Endothelial cell of umbilical vein (primary cell): ENCODE data around the gene MOB3B. TPM values are rescaled to one million over a fixed set of nuclear protein-coding genes. Genes with fewer than 3 reads are reported as not detected.

ENCODE experiments used
- BruUV-seq: library from RNA; stranded (reverse); fragments of 400-500 nt; replicated peaks from 2 replicates; lab custom pipeline; 2021; lab: Mats Ljungman, UMichigan
- CTCF ChIA-PET: fragments of 300-600, 350-600 bp; sonication (Branson Sonifier 250); formaldehyde crosslinking; loops from one replicate; lab custom pipeline; 2021; ENCODE audit warnings: antibody characterized with exemption, inconsistent platforms; lab: Charles Lee
- POLR2A ChIA-PET: fragments of 300-600, 350-600 bp; sonication (Branson Sonifier 250); formaldehyde crosslinking; loops from one replicate; lab custom pipeline; 2021; ENCODE audit warnings: antibody characterized with exemption, inconsistent platforms; lab: Charles Lee
- DNase-seq: peaks from one replicate; pipeline ENCODE4 v3.0.0-alpha.2; 2011; ENCODE audit warnings: low read depth, low spot score
- FAIRE-seq: peaks from 2 replicates; lab custom pipeline; 2011; peaks lifted over from hg19 to GRCh38; lab: Jason Lieb, UNC
- H2AFZ ChIP-seq: 2 replicates; pipeline ENCODE4 v1.6.0; 2012; ENCODE audit warnings: low read depth, low read length, control low read depth, inconsistent platforms
- H3K27ac ChIP-seq: 2 replicates; pipeline ENCODE4 v1.5.1; 2011; ENCODE audit warnings: low read depth, mild to moderate bottlenecking, control low read depth, low read length, moderate library complexity; ENCODE audit not compliant: insufficient read depth
- H3K27me3 ChIP-seq, 2 experiments: 2 replicates each; pipeline versions ENCODE4 v1.6.0 to v1.6.1; 2011; ENCODE audit warnings: low read length in 2 of 2, mixed read lengths in 1 of 2; ENCODE audit not compliant: control insufficient read depth in 2 of 2, insufficient read depth in 2 of 2
- H3K36me3 ChIP-seq, 2 experiments: 2 replicates in 1 of 2; 3 replicates in 1 of 2; pipeline ENCODE4 v1.5.1; 2011; ENCODE audit warnings: low read length in 2 of 2, mild to moderate bottlenecking in 1 of 2, moderate library complexity in 1 of 2; ENCODE audit not compliant: control insufficient read depth in 2 of 2, insufficient read depth in 2 of 2; ENCODE audit errors: extremely low read depth in 1 of 2
- H3K4me1 ChIP-seq: 3 replicates; pipeline ENCODE4 v1.5.1; 2011; ENCODE audit warnings: mild to moderate bottlenecking, low read length; ENCODE audit not compliant: control insufficient read depth, insufficient read depth; ENCODE audit errors: extremely low read depth
- H3K4me2 ChIP-seq: 2 replicates; pipeline ENCODE4 v1.6.1; 2011; ENCODE audit warnings: low read length, control low read depth, mixed read lengths; ENCODE audit not compliant: insufficient read depth
- H3K4me3 ChIP-seq, 3 experiments: fragments of 200-600 bp in 1 of 3; sonication (generic), shearing (Covaris generic) in 1 of 3; replicated peaks in 1 of 3; 2 replicates each; pipeline ENCODE4 v1.5.1; 2011 to 2016; ENCODE audit warnings: control low read depth in 3 of 3, low read length in 3 of 3, mild to moderate bottlenecking in 2 of 3, inconsistent platforms in 1 of 3, low read depth in 1 of 3, moderate library complexity in 1 of 3; ENCODE audit not compliant: insufficient read depth in 1 of 3
- H3K79me2 ChIP-seq: 2 replicates; pipeline ENCODE4 v1.6.0; 2012; ENCODE audit warnings: low read length, inconsistent platforms; ENCODE audit not compliant: control insufficient read depth, insufficient read depth
- H3K9ac ChIP-seq: replicated peaks from 2 replicates; pipeline ENCODE3; 2011; ENCODE audit warnings: low read length, control low read depth; ENCODE audit not compliant: insufficient read depth; ENCODE audit errors: extremely low read depth
- H3K9me1 ChIP-seq: replicated peaks from 3 replicates; pipeline ENCODE4 v1.6.0; 2011; ENCODE audit warnings: mild to moderate bottlenecking, low read length; ENCODE audit not compliant: control insufficient read depth, insufficient read depth; ENCODE audit errors: extremely low read depth
- H3K9me3 ChIP-seq: replicated peaks from 2 replicates; pipeline ENCODE4 v1.5.1; 2012; ENCODE audit warnings: low read length, inconsistent platforms; ENCODE audit not compliant: control insufficient read depth, insufficient read depth
- H4K20me1 ChIP-seq: replicated peaks from 2 replicates; pipeline ENCODE3; 2011; ENCODE audit warnings: mild to moderate bottlenecking, low read length; ENCODE audit not compliant: control insufficient read depth, insufficient read depth; ENCODE audit errors: extremely low read depth
- CTCF ChIP-seq, 2 donors: IDR thresholded peaks; 1 replicate in 1 of 2; 2 replicates in 1 of 2; pipeline ENCODE4 v1.5.1; 2011; ENCODE audit warnings: low read length in 2 of 2, mild to moderate bottlenecking in 2 of 2, moderate library complexity in 2 of 2, control low read depth in 1 of 2, inconsistent platforms in 1 of 2, low read depth in 1 of 2; ENCODE audit not compliant: insufficient read depth in 1 of 2; ENCODE audit errors: extremely low read depth in 1 of 2
- EZH2 ChIP-seq: IDR thresholded peaks from 2 replicates; pipeline ENCODE4 v1.6.1; 2012; ENCODE audit warnings: borderline replicate concordance, low read depth, mild to moderate bottlenecking, moderate library complexity, low read length, inconsistent platforms; ENCODE audit not compliant: severe bottlenecking
- GATA2 ChIP-seq: IDR thresholded peaks from 2 replicates; pipeline ENCODE4 v1.7.0; 2011; ENCODE audit warnings: low read depth, mild to moderate bottlenecking, moderate library complexity, mixed read lengths, low read length; ENCODE audit not compliant: insufficient read length, insufficient read depth
- JUN ChIP-seq: IDR thresholded peaks from 2 replicates; pipeline ENCODE4 v1.6.1; 2011; ENCODE audit warnings: borderline replicate concordance, low read depth; ENCODE audit not compliant: insufficient read length, insufficient read depth
- MAX ChIP-seq: IDR thresholded peaks from 2 replicates; pipeline ENCODE4 v1.6.1; 2011; ENCODE audit not compliant: insufficient read depth, insufficient read length
- POLR2A ChIP-seq: IDR thresholded peaks from 2 replicates; pipeline ENCODE4 v1.6.1; 2012; ENCODE audit warnings: low read depth, mild to moderate bottlenecking, control low read depth, low read length
- dilution Hi-C: fragments of 300-500 bp; cut with MboI; formaldehyde crosslinking; loops from one replicate; pipeline ENCODE4 v1.15.0; 2019; ENCODE audit warnings: low sequenced_read_pairs; ENCODE audit not compliant: extremely low pct_ligation_motif_present
- intact Hi-C: fragments of 100-400 bp; cut with micrococcal nuclease; formaldehyde crosslinking; loops from one replicate; pipeline ENCODE4 v1.10.0; 2022
- polyA plus RNA-seq, 4 experiments: library from polyadenylated mRNA; depleted of rRNA in 3 of 4; stranded (reverse) in 3 of 4; unstranded in 1 of 4; fragments of >200 nt; gene quantifications; 2 replicates each; pipeline versions ENCODE4 v1.2.1 to v1.2.3, GENCODE V29; 2011 to 2012; ENCODE audit warnings: missing spikeins in 1 of 4
- total RNA-seq: library from RNA; stranded (reverse); gene quantifications from 2 replicates; pipeline ENCODE4 v1.2.3, GENCODE V29; 2021

The MOB3B gene
- total and polyA plus RNA-seq, 2 donors (not counting 3 experiments of a cell fraction or from before 2014, with no cell fraction given), result 0.03 TPM; not detected in 1

- dilution Hi-C loops (no loop called here), intact Hi-C loops (no loop called here)
- Histone ChIP-seq H3K27me3 (peaks cover 0 to 5% of the 10 kb centered on the region in 2 experiments), H3K9me1 (no peaks in the 10 kb centered on the region), H3K4me3 (no peak overlapping the region), H3K9ac (no peak overlapping the region), H3K27ac (no peak overlapping the region), H3K9me3 (no peaks in the 10 kb centered on the region), H4K20me1 (no peaks in the 10 kb centered on the region), H2AFZ (no peak overlapping the region), H3K36me3 (no peaks in the 10 kb centered on the region), H3K4me1 (no peaks in the 10 kb centered on the region), H3K79me2 (no peaks in the 10 kb centered on the region), H3K4me2 (no peak overlapping the region)
- no TSS peak for BruUV-seq
- DNase-seq (no peak), FAIRE-seq (no peak)
- CTCF ChIA-PET, result interaction anchor here (0.9 kb wide), 1 partner anchor 68 kb away, joined by 3 read pairs; no protein-coding TSS in a partner anchor
- no peak for TF ChIP-seq EZH2
- POLR2A ChIA-PET, result no interaction called here
Measured at GRCh38 chr9:27402626-27403025, 127.0 kb downstream of the MOB3B start.

GRCh38 chr9:27400334-27400880 is 129.2 kb downstream of the MOB3B start:
- TF ChIP-seq CTCF (IDR thresholded peaks at IDR 0.05; ENCODE audit: extremely low read depth in 1 of 2, insufficient read depth in 1 of 2, low read depth in 1 of 2, low read length in 2 of 2) (no peak), JUN (no peak), GATA2 (no peak), EZH2 (no peak), POLR2A (no peak), MAX (no peak)
- no peaks in the 10 kb centered on the region for H3K79me2 ChIP-seq
- dilution Hi-C loops, result no loop called here

More at GRCh38 chr9:27400334-27400880, 129.2 kb downstream of the MOB3B start:
- DNase-seq (no peak), FAIRE-seq (no peak)
- intact Hi-C loops, result no loop called here
- Histone ChIP-seq H3K9ac (no peak overlapping the region), H3K4me3 (no peak overlapping the region), H3K36me3 (no peaks in the 10 kb centered on the region), H3K27me3 (peaks cover 4 to 5% of the 10 kb centered on the region in 2 experiments), H4K20me1 (no peaks in the 10 kb centered on the region), H3K4me1 (no peaks in the 10 kb centered on the region), H3K27ac (no peak overlapping the region), H2AFZ (no peak overlapping the region), H3K9me1 (no peaks in the 10 kb centered on the region), H3K4me2 (no peak overlapping the region), H3K9me3 (no peaks in the 10 kb centered on the region)
- POLR2A ChIA-PET, result no interaction called here
- CTCF ChIA-PET, result no interaction called here
- BruUV-seq, result no TSS peak
